GM18498 (cell line): Measurements from ENCODE around the gene NCKAP5.

ENCODE experiments used
- ATAC-seq: cut with Tn5 transposase; IDR thresholded peaks from one replicate; pipeline ENCODE4 v1.9.1; 2021; ENCODE audit warnings: mild to moderate bottlenecking, moderate library complexity; ENCODE audit not compliant: unreplicated experiment

Gene NCKAP5

GRCh38 chr2:133303150-133303549 lies 265.1 kb downstream of the NCKAP5 start:
- ATAC-seq = no peak

GRCh38 chr2:133296401-133296800 lies 271.9 kb downstream of the NCKAP5 start:
- ATAC-seq = no peak

GRCh38 chr2:133293544-133294353 lies 274.5 kb downstream of the NCKAP5 start:
- ATAC-seq = no peak

GRCh38 chr2:133292259-133292658 lies 276.0 kb downstream of the NCKAP5 start:
- ATAC-seq = no peak

- no peak for ATAC-seq
Observed at GRCh38 chr2:133287709-133288108, 280.6 kb downstream of the NCKAP5 start.

GRCh38 chr2:133286326-133286922 lies 281.8 kb downstream of the NCKAP5 start:
- ATAC-seq = no peak

- no peak for ATAC-seq
Observed at GRCh38 chr2:133273031-133273430, 295.2 kb downstream of the NCKAP5 start.

GRCh38 chr2:133271105-133271504 lies 297.2 kb downstream of the NCKAP5 start:
- ATAC-seq = no peak

- no peak for ATAC-seq
Observed at GRCh38 chr2:133270550-133270949, 297.7 kb downstream of the NCKAP5 start.

- ATAC-seq = no peak
Observed at GRCh38 chr2:133266926-133267590, 301.2 kb downstream of the NCKAP5 start.

- no peak for ATAC-seq
Observed at GRCh38 chr2:133266041-133266925, 302.0 kb downstream of the NCKAP5 start.

GRCh38 chr2:133265432-133265949 lies 302.8 kb downstream of the NCKAP5 start:
- ATAC-seq = no peak

- no peak for ATAC-seq
Observed at GRCh38 chr2:133264989-133265401, 303.3 kb downstream of the NCKAP5 start.

GRCh38 chr2:133262893-133263292 lies 305.4 kb downstream of the NCKAP5 start:
- no peak for ATAC-seq

- ATAC-seq = no peak
Observed at GRCh38 chr2:133255360-133255759, 312.9 kb downstream of the NCKAP5 start.

- no peak for ATAC-seq
Observed at GRCh38 chr2:133253793-133254192, 314.5 kb downstream of the NCKAP5 start.

- no peak for ATAC-seq
Observed at GRCh38 chr2:133252780-133253355, 315.4 kb downstream of the NCKAP5 start.

GRCh38 chr2:133249362-133249761 lies 318.9 kb downstream of the NCKAP5 start:
- no peak for ATAC-seq

GRCh38 chr2:133248264-133248663 lies 320.0 kb downstream of the NCKAP5 start:
- ATAC-seq = no peak

- ATAC-seq = no peak
Observed at GRCh38 chr2:133247631-133248030, 320.6 kb downstream of the NCKAP5 start.
